ENCODE data around the gene PLAU. TPM values are rescaled to one million over a fixed set of nuclear protein-coding genes. Genes with fewer than 3 reads are reported as not detected.

Gene PLAU
- total and polyA plus RNA-seq, 10 of the 15 experiments (the other 5 are each of a cell fraction or from before 2014, with no cell fraction given): 2.5 to 20.9 (median 11.5) TPM

GRCh38 chr10:73881221-73881919 lies 29.6 kb upstream of the PLAU start:
- ATAC-seq (no peak), DNase-seq (ENCODE audit: low read depth, low spot score) (no peak), FAIRE-seq (no peak)
- in situ Hi-C loops (cut with MboI) (loop anchor here (5.0 to 25.0 kb wide), 4 partner anchors 34 to 1353 kb away; partner anchors contain the start of gene COMTD1), intact Hi-C loops (cut with micrococcal nuclease; ENCODE audit: unreplicated experiment) (no loop called here)
- RAD21 ChIA-PET (ENCODE audit: unreplicated experiment): interaction anchor here (0.6 to 21.4 kb wide), 5 partner anchors 33 to 215 kb away, joined by 3 to 616 read pairs (median 22); no protein-coding TSS in a partner anchor
- Histone ChIP-seq H3K27ac (ENCODE audit: control insufficient read depth, insufficient read depth) (no peak overlapping the region), H3K79me2 (ENCODE audit: control insufficient read depth, insufficient read depth, low read length) (no peaks in the 10 kb centered on the region), H3K4me3 (no peak overlapping the region), H4K20me1 (ENCODE audit: control insufficient read depth, insufficient read depth) (no peaks in the 10 kb centered on the region), H3K9me3 (replicated peaks; ENCODE audit: control insufficient read depth, insufficient read depth, low read length) (no peaks in the 10 kb centered on the region), H3K36me3 (ENCODE audit: control insufficient read depth in 2 of 2, insufficient read depth in 2 of 2, low read length in 1 of 2) (no peaks in the 10 kb centered on the region), H3K9ac (ENCODE audit: control insufficient read depth, insufficient read depth, low read length) (no peak overlapping the region), H3K4me2 (ENCODE audit: control insufficient read depth, insufficient read depth) (no peak overlapping the region), H2AFZ (ENCODE audit: control insufficient read depth, low read depth, low read length) (no peak overlapping the region), H3K27me3 (replicated peaks in 1 of 2; ENCODE audit: control insufficient read depth in 2 of 2, insufficient read depth in 2 of 2, low read length in 1 of 2) (no peaks in the 10 kb centered on the region), H3K4me1 (ENCODE audit: control insufficient read depth, insufficient read depth, low read length) (peaks cover 4% of the 10 kb centered on the region; the same call in 1 of the 2 replicates)
- SMC1A ChIA-PET (ENCODE audit: uncharacterized antibody, unreplicated experiment): interaction anchor here (1.0 to 27.4 kb wide), 5 partner anchors 8 to 228 kb away, joined by 3 to 1048 read pairs (median 36); no protein-coding TSS in a partner anchor
- no TSS peak for BruUV-seq (replicated peaks)
- CTCF ChIA-PET: interaction anchor here (0.9 to 19.8 kb wide), 14 partner anchors 7 to 221 kb away, joined by 3 to 930 read pairs (median 22); partner anchors contain the start of gene ZSWIM8
- POLR2A ChIA-PET: interaction anchor here (0.5 kb wide), 1 partner anchor 58 kb away, joined by 3 read pairs; no protein-coding TSS in a partner anchor
- WGBS (ENCODE audit: insufficient coverage, insufficient replicate concordance, low lambda C conversion rate, missing lambda C conversion rate): 31% methylated on average over 3 of the region's 3 CpGs
- no peak for TF ChIP-seq ZNF622 (IDR thresholded peaks at IDR 0.05)
- TF ChIP-seq SMARCA5 (IDR thresholded peaks at IDR 0.05): no peak
- TF ChIP-seq BACH1 (IDR thresholded peaks at IDR 0.05; ENCODE audit: borderline replicate concordance): no peak
- no peak for TF ChIP-seq BHLHE40 (IDR thresholded peaks at IDR 0.05; ENCODE audit: borderline replicate concordance in 1 of 2, low read depth in 2 of 2, low read length in 1 of 2)
- TF ChIP-seq LARP7 (IDR thresholded peaks at IDR 0.05): no peak
- TF ChIP-seq E2F4 (IDR thresholded peaks at IDR 0.05; ENCODE audit: low read depth, low read length): no peak
- TF ChIP-seq PBX3 (IDR thresholded peaks at IDR 0.05; ENCODE audit: insufficient replicate concordance, low read depth, low read length): no peak
- TF ChIP-seq SPI1 (IDR thresholded peaks at IDR 0.05; ENCODE audit: borderline replicate concordance, insufficient read depth, low read depth, low read length): no peak
- TF ChIP-seq EGR1 (IDR thresholded peaks at IDR 0.05; ENCODE audit: borderline replicate concordance in 1 of 2, low read depth in 2 of 2, low read length in 2 of 2): no peak
- no peak for TF ChIP-seq CREM (IDR thresholded peaks at IDR 0.05; ENCODE audit: low read depth)
- no peak for TF ChIP-seq ELK1 (IDR thresholded peaks at IDR 0.05; ENCODE audit: low read depth, low read length)
- no peak for TF ChIP-seq GATAD2B (conservative IDR thresholded peaks at IDR 0.05; ENCODE audit: low read depth)
- TF ChIP-seq STAT3 (IDR thresholded peaks at IDR 0.05; ENCODE audit: low read depth, low read length): no peak
- TF ChIP-seq MTA2 (IDR thresholded peaks at IDR 0.05; ENCODE audit: low read depth): no peak
- no peak for TF ChIP-seq RAD21 (IDR thresholded peaks at IDR 0.05; ENCODE audit: insufficient read depth, low read depth, low read length)
- TF ChIP-seq CHD2 (IDR thresholded peaks at IDR 0.05; ENCODE audit: borderline replicate concordance, low read depth, low read length): no peak

All from GM12878 (cell line).